Neuronal stem cell (in vitro differentiated cells): ENCODE measurements around the gene ARFGAP3.

ENCODE experiments used
- DNase-seq: peaks from one replicate; pipeline ENCODE4 v3.0.0-alpha.2; 2013; ENCODE audit warnings: low spot score
- H2AFZ ChIP-seq: one replicate; pipeline ENCODE4 v1.6.1; 2013; ENCODE audit warnings: mild to moderate bottlenecking, low read length, inconsistent platforms
- H2AK5ac ChIP-seq: 2 replicates; pipeline ENCODE4 v1.6.1; 2013; ENCODE audit warnings: low read depth, mild to moderate bottlenecking, inconsistent platforms, low read length, moderate library complexity, mixed read lengths
- H2BK120ac ChIP-seq: 2 replicates; pipeline ENCODE4 v1.6.1; 2013; ENCODE audit warnings: low read depth, mild to moderate bottlenecking, inconsistent platforms, low read length, moderate library complexity, mixed read lengths
- H2BK12ac ChIP-seq: one replicate; pipeline ENCODE4 v1.6.1; 2013; ENCODE audit warnings: low read length, inconsistent platforms
- H2BK15ac ChIP-seq: 2 replicates; pipeline ENCODE4 v1.6.1; 2013; ENCODE audit warnings: mild to moderate bottlenecking, low read length, inconsistent platforms, mixed read lengths
- H2BK5ac ChIP-seq: one replicate; pipeline ENCODE4 v1.6.1; 2013; ENCODE audit warnings: inconsistent platforms, mild to moderate bottlenecking, low read length, moderate library complexity
- H3K14ac ChIP-seq: one replicate; pipeline ENCODE4 v1.6.1; 2013; ENCODE audit warnings: low read length, inconsistent platforms
- H3K18ac ChIP-seq: 2 replicates; pipeline ENCODE4 v1.6.1; 2013; ENCODE audit warnings: low read length, inconsistent platforms
- H3K23ac ChIP-seq: 2 replicates; pipeline ENCODE4 v1.6.1; 2013; ENCODE audit warnings: low read depth, mild to moderate bottlenecking, mixed read lengths, low read length, inconsistent platforms; ENCODE audit not compliant: poor library complexity
- H3K27ac ChIP-seq: replicated peaks from 3 replicates; pipeline ENCODE4 v1.5.1; 2013; ENCODE audit warnings: low read length, inconsistent platforms
- H3K27me3 ChIP-seq, 3 experiments: 2 replicates each; pipeline ENCODE4 v1.6.1; 2013; ENCODE audit warnings: low read length in 3 of 3, mild to moderate bottlenecking in 2 of 3, inconsistent platforms in 1 of 3, low read depth in 1 of 3, mixed read lengths in 1 of 3, moderate library complexity in 1 of 3; ENCODE audit not compliant: control insufficient read depth in 3 of 3, insufficient read depth in 3 of 3
- H3K36me3 ChIP-seq, 2 donors: replicated peaks in 1 of 2; 2 replicates each; pipeline ENCODE4 v1.6.1; 2013; ENCODE audit warnings: low read length in 2 of 2; ENCODE audit not compliant: control insufficient read depth in 2 of 2, insufficient read depth in 2 of 2
- H3K4ac ChIP-seq: 2 replicates; pipeline ENCODE4 v1.6.1; 2013; ENCODE audit warnings: inconsistent platforms, mild to moderate bottlenecking, low read length, moderate library complexity
- H3K4me1 ChIP-seq, 2 donors: 1 replicate in 1 of 2; 2 replicates in 1 of 2; pipeline ENCODE4 v1.6.1; 2013; ENCODE audit warnings: low read length in 2 of 2, low read depth in 1 of 2; ENCODE audit not compliant: control insufficient read depth in 2 of 2, insufficient read depth in 1 of 2
- H3K4me2 ChIP-seq: one replicate; pipeline ENCODE4 v1.6.1; 2013; ENCODE audit warnings: mild to moderate bottlenecking, low read length, inconsistent platforms; ENCODE audit not compliant: insufficient read depth, poor library complexity, severe bottlenecking
- H3K4me3 ChIP-seq, 2 donors: 2 replicates each; pipeline ENCODE4 v1.5.1; 2013; ENCODE audit warnings: low read length in 2 of 2, mild to moderate bottlenecking in 2 of 2, inconsistent platforms in 1 of 2, moderate library complexity in 1 of 2
- H3K79me1 ChIP-seq: one replicate; pipeline ENCODE4 v1.6.1; 2013; ENCODE audit warnings: low read depth, mild to moderate bottlenecking, inconsistent platforms, low read length, moderate library complexity
- H3K9ac ChIP-seq: one replicate; pipeline ENCODE4 v1.6.1; 2013; ENCODE audit warnings: mild to moderate bottlenecking, low read depth, low read length, inconsistent platforms; ENCODE audit not compliant: poor library complexity
- H3K9me3 ChIP-seq, 2 donors: replicated peaks in 1 of 2; 2 replicates each; pipeline versions ENCODE3 to v1.6.1; 2013; ENCODE audit warnings: low read length in 2 of 2, mild to moderate bottlenecking in 2 of 2, inconsistent platforms in 1 of 2, low read depth in 1 of 2, mixed read lengths in 1 of 2, moderate library complexity in 1 of 2; ENCODE audit not compliant: control insufficient read depth in 2 of 2, insufficient read depth in 1 of 2
- H4K8ac ChIP-seq: one replicate; pipeline ENCODE4 v1.6.1; 2013; ENCODE audit warnings: low read depth, mild to moderate bottlenecking, inconsistent platforms, low read length, moderate library complexity
- H4K91ac ChIP-seq: one replicate; pipeline ENCODE4 v1.6.1; 2013; ENCODE audit warnings: low read length, low read depth, mild to moderate bottlenecking, inconsistent platforms; ENCODE audit not compliant: poor library complexity
- WGBS, 2 donors: extraction: QIAGEN DNeasy Blood & Tissue Kit; methylation state at CpG; one replicate each; pipeline ENCODE4 v1.1.7; 2013; ENCODE audit warnings: missing lambda C conversion rate in 2 of 2, mixed read lengths in 1 of 2; ENCODE audit not compliant: insufficient read length in 2 of 2, insufficient replicate concordance in 1 of 2; ENCODE audit errors: extremely low coverage in 2 of 2; 5-methylcytosine and 5-hydroxymethylcytosine counted together

ARFGAP3 gene

GRCh38 chr22:42862045-42862734, 5.1 kb upstream of the ARFGAP3 start:
- Histone ChIP-seq H3K27ac (no peak overlapping the region), H3K27me3 (peaks cover 0 to 2% (median 0%) of the 10 kb centered on the region in 3 experiments), H2BK5ac (no peak overlapping the region), H2AFZ (no peak overlapping the region), H2BK120ac (no peak overlapping the region), H3K23ac (no peak overlapping the region), H3K18ac (no peak overlapping the region), H3K36me3 (no peaks in the 10 kb centered on the region), H4K91ac (no peak overlapping the region), H4K8ac (no peak overlapping the region), H3K14ac (no peak overlapping the region), H2BK12ac (no peak overlapping the region), H3K4me2 (no peak overlapping the region), H3K4me3 (no peak overlapping the region), H2BK15ac (no peak overlapping the region), H2AK5ac (no peak overlapping the region), H3K4me1 (peaks cover 0 to 2% of the 10 kb centered on the region in 2 donors), H3K9me3 (peaks cover 2 to 4% of the 10 kb centered on the region in 2 donors), H3K79me1 (no peaks in the 10 kb centered on the region), H3K9ac (no peak overlapping the region), H3K4ac (no peak overlapping the region)
- no CpG with 5 or more reads among the region's 7 CpGs for WGBS, 2 donors
- DNase-seq: no peak

DNA sequence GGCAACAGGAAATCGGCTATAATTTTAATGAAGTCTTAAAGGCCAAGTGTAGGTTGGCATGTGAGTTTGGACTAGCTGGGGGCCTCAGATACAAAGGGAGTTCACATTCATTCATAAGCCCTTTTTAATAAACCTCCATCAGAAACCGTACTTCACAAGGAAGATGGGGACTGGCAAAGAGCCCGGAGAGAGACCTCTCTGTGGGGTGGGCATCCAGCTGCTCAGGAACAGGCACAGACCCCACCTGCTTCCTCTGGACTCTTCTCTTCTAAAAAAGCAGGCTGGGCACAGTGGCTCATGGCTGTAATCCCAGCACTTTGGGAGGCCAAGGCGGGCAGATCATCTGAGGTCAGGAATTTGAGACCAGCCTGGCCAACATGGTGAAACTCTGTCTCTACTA, 3.9 kb upstream of the ARFGAP3 start:
- Histone ChIP-seq H2AK5ac (no peak overlapping the region), H3K14ac (peak overlapping the region; percentile 3), H2BK12ac (no peak overlapping the region), H2BK5ac (no peak overlapping the region), H3K9ac (no peak overlapping the region), H2BK120ac (no peak overlapping the region), H3K4me1 (peaks cover 0 to 2% of the 10 kb centered on the region in 2 donors), H3K79me1 (peaks cover 2% of the 10 kb centered on the region), H3K4me3 (no peak overlapping the region), H3K18ac (no peak overlapping the region), H2AFZ (no peak overlapping the region), H3K4me2 (no peak overlapping the region), H3K27ac (no peak overlapping the region), H3K27me3 (peaks cover 0 to 2% (median 0%) of the 10 kb centered on the region in 3 experiments), H4K91ac (no peak overlapping the region), H2BK15ac (no peak overlapping the region), H3K36me3 (no peaks in the 10 kb centered on the region), H3K23ac (no peak overlapping the region), H3K4ac (no peak overlapping the region), H3K9me3 (peaks cover 2 to 4% of the 10 kb centered on the region in 2 donors), H4K8ac (no peak overlapping the region)
- WGBS, 2 donors: no CpG with 5 or more reads among the region's 4 CpGs
- DNase-seq: no peak

- Histone ChIP-seq H3K4ac (no peak overlapping the region), H2AK5ac (peak overlapping the region; percentile 82), H3K14ac (no peak overlapping the region), H3K18ac (no peak overlapping the region), H3K4me1 (peaks cover 0 to 2% of the 10 kb centered on the region in 2 donors), H3K27me3 (peaks cover 0 to 2% (median 0%) of the 10 kb centered on the region in 3 experiments), H2BK15ac (peak overlapping the region; percentile 54), H3K9me3 (peaks cover 4 to 10% of the 10 kb centered on the region in 2 donors), H3K23ac (no peak overlapping the region), H2BK12ac (no peak overlapping the region), H3K4me2 (no peak overlapping the region), H3K27ac (no peak overlapping the region), H2AFZ (peak overlapping the region; percentile 99), H4K8ac (no peak overlapping the region), H2BK120ac (no peak overlapping the region), H4K91ac (no peak overlapping the region), H3K9ac (no peak overlapping the region), H3K4me3 (no peak overlapping the region), H3K36me3 (peaks cover 0 to 12% of the 10 kb centered on the region in 2 donors), H3K79me1 (peaks cover 3% of the 10 kb centered on the region), H2BK5ac (no peak overlapping the region)
- DNase-seq: no peak
- no CpG with 5 or more reads among the region's 14 CpGs for WGBS, 2 donors
These were observed 890 bp upstream of the ARFGAP3 start for GRCh38 chr22:42857845-42858481.

DNA sequence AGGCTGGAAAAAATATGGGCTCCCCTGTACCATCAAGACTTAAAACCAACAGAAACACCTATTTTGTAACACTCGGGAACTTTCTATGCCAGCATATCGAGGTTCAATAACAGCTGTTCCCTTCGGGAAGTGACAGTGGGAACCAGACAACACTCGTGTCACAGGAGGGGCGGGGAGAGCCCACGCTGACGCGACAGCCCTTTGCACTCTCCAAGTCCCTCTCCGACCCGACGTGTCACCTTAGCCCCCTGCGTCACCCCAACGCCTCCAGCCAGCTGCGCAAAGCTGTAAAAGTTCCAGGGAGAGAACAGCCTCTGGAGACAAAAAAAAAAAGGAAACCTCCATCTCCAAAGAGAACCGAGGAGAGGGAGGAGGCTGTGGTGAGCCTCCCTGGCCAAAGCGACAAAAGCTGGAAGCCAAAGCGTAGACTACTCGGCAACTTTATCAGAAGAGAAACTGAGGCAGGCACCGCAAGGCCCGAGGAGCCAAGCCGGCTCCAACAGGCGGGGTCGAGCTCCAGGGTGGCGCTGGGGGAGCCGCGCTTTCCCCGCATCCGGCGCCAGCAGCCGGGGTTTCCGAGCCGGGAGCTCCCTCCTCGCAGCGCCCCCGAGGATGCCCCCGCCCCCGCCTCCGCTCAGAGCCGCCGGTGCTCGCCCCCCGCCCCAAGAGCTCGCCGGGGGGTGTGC, 751 bp downstream of the ARFGAP3 start:
- Histone ChIP-seq H2BK120ac (no peak overlapping the region), H3K4me2 (peak overlapping the region; percentile 85), H3K4me3 (peak overlapping the region; percentile 62 to 93), H3K79me1 (peaks cover 3% of the 10 kb centered on the region), H3K14ac (no peak overlapping the region), H2AFZ (peak overlapping the region; percentile 99), H3K18ac (peak overlapping the region; percentile 97), H4K91ac (no peak overlapping the region), H2AK5ac (no peak overlapping the region), H2BK5ac (no peak overlapping the region), H3K23ac (no peak overlapping the region), H3K27me3 (peaks cover 0 to 2% (median 0%) of the 10 kb centered on the region in 3 experiments), H3K4me1 (peaks cover 0 to 2% of the 10 kb centered on the region in 2 donors), H3K9me3 (peaks cover 4 to 10% of the 10 kb centered on the region in 2 donors), H3K9ac (peak overlapping the region; percentile 87), H2BK15ac (no peak overlapping the region), H3K27ac (peak overlapping the region; percentile 91), H3K36me3 (peaks cover 0 to 12% of the 10 kb centered on the region in 2 donors), H3K4ac (no peak overlapping the region), H4K8ac (no peak overlapping the region), H2BK12ac (no peak overlapping the region)
- WGBS, 2 donors: no CpG with 5 or more reads among the region's 44 CpGs
- peak; percentile 15 for DNase-seq
